Right lobe of liver (tissue), 6 donors: Measurements from ENCODE around the gene TRIM71. TPM values are rescaled to one million over a fixed set of nuclear protein-coding genes. Genes with fewer than 3 reads are reported as not detected.

Source experiments
- ATAC-seq, 4 donors: fragments of 200-7000 bp; cut with Tn5 transposase; one replicate each; pipeline ENCODE4 v1.9.1; 2020; ENCODE audit warnings: mild to moderate bottlenecking in 4 of 4, moderate library complexity in 4 of 4
- DNase-seq, 3 donors: peaks; one replicate each; pipeline ENCODE4 v3.0.0-alpha.2; 2020
- H3K27ac ChIP-seq, 3 donors: fragments of 200-600 bp; one replicate each; pipeline ENCODE4 v1.8.0; 2022
- H3K27me3 ChIP-seq, 2 donors: fragments of 200-600 bp; one replicate each; pipeline ENCODE4 v1.8.0; 2022
- H3K36me3 ChIP-seq, 4 donors: fragments of 200-600 bp; sonication (generic) in 1 of 4; one replicate each; pipeline versions ENCODE4 v1.5.1 to v1.8.0; 2017 to 2022; ENCODE audit warnings: control low read depth in 1 of 4
- H3K4me1 ChIP-seq, 4 donors: fragments of 200-600 bp; sonication (generic) in 1 of 4; one replicate each; pipeline versions ENCODE4 v1.5.1 to v1.8.0; 2017 to 2022; ENCODE audit warnings: control low read depth in 1 of 4
- H3K4me3 ChIP-seq, 3 donors: fragments of 200-600 bp; one replicate each; pipeline ENCODE4 v1.8.0; 2022
- H3K9me3 ChIP-seq, 4 donors: fragments of 200-600 bp; sonication (generic) in 1 of 4; one replicate each; pipeline versions ENCODE4 v1.5.1 to v1.8.0; 2017 to 2022; ENCODE audit warnings: control low read depth in 1 of 4
- POLR2A ChIP-seq: fragments of 450-650 bp; IDR thresholded peaks from one replicate; pipeline ENCODE4 v1.6.1; 2017; ENCODE audit warnings: antibody characterized with exemption, mild to moderate bottlenecking
- WGBS: methylation state at CpG from one replicate; pipeline ENCODE4 v1.1.6; 2018; ENCODE audit warnings: low coverage, low lambda C conversion rate; ENCODE audit not compliant: insufficient coverage; ENCODE audit errors: missing lambda C conversion rate; 5-methylcytosine and 5-hydroxymethylcytosine counted together
- intact Hi-C, 2 donors: fragments of 100-400 bp; cut with DNase I; formaldehyde crosslinking; loops; one replicate each; pipeline versions ENCODE4 v1.11.2 to v1.14.1; 2022
- total RNA-seq, 6 experiments: library from RNA; depleted of rRNA in 2 of 6; stranded (reverse); fragments of >200 nt in 2 of 6; fragmentation: NEBNext Ultra II Directional in 3 of 6; extraction: Animal tissue kit (Norgen Biotek cat#: 25700) in 3 of 6; gene quantifications; one replicate each; pipeline versions ENCODE4 v1.1.0 to v1.2.4, GENCODE V29; 2016 to 2023
- TF ChIP-seq, protein P1 (sequence below), 4 donors: fragments of 200-600 bp in 3 of 4; fragments of 450-650 bp in 1 of 4; IDR thresholded peaks; one replicate each; pipeline versions ENCODE4 v1.5.1 to v1.8.0; 2016 to 2022; ENCODE audit warnings: antibody characterized with exemption in 4 of 4, mild to moderate bottlenecking in 2 of 4
- donor health status: DM: no; HTN: yes; CAD: no.
- donor health status: DM: no; HTN: no; CAD: no.
- donor health status: DM: no; HTN: no; CAD: no.
- donor health status: DM: no; HTN: yes; CAD: no.
- donor health status: DM: no; HTN: yes; CAD: no.

Gene TRIM71
- total RNA-seq, 6 experiments from 2014 or later: not detected

DNA sequence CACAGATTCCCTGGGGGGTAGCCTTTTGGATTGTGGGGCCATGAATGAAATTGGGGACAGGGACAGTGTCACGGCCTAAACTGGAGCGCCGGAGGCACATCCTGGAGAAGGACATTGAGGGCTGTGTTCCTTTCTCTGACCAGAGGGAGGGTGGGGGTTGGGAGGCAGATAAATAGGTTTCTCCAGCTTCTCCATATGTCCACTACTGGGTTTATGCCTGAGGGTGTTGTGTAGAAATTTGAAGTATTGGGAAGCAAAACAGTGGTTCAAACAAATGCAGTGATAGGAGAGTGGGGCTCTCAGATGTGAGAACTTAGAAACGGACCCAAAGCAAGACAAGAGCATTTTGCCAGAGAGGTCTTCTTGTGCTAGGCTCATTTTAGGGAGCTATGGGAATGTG is 34.3 kb downstream of the TRIM71 start:
- Histone ChIP-seq H3K36me3 (no peaks in the 10 kb centered on the region), H3K9me3 (no peaks in the 10 kb centered on the region), H3K4me3 (no peak overlapping the region), H3K4me1 (no peaks in the 10 kb centered on the region), H3K27me3 (no peaks in the 10 kb centered on the region), H3K27ac (no peak overlapping the region)
- TF ChIP-seq, protein P1, sequence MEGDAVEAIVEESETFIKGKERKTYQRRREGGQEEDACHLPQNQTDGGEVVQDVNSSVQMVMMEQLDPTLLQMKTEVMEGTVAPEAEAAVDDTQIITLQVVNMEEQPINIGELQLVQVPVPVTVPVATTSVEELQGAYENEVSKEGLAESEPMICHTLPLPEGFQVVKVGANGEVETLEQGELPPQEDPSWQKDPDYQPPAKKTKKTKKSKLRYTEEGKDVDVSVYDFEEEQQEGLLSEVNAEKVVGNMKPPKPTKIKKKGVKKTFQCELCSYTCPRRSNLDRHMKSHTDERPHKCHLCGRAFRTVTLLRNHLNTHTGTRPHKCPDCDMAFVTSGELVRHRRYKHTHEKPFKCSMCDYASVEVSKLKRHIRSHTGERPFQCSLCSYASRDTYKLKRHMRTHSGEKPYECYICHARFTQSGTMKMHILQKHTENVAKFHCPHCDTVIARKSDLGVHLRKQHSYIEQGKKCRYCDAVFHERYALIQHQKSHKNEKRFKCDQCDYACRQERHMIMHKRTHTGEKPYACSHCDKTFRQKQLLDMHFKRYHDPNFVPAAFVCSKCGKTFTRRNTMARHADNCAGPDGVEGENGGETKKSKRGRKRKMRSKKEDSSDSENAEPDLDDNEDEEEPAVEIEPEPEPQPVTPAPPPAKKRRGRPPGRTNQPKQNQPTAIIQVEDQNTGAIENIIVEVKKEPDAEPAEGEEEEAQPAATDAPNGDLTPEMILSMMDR (IDR thresholded peaks at IDR 0.05): no peak
- TF ChIP-seq POLR2A: no peak
- ATAC-seq (no peak), DNase-seq (no peak)
- intact Hi-C loops: no loop called here
- WGBS: 67% methylated on average over 3 of the region's 4 CpGs

DNA sequence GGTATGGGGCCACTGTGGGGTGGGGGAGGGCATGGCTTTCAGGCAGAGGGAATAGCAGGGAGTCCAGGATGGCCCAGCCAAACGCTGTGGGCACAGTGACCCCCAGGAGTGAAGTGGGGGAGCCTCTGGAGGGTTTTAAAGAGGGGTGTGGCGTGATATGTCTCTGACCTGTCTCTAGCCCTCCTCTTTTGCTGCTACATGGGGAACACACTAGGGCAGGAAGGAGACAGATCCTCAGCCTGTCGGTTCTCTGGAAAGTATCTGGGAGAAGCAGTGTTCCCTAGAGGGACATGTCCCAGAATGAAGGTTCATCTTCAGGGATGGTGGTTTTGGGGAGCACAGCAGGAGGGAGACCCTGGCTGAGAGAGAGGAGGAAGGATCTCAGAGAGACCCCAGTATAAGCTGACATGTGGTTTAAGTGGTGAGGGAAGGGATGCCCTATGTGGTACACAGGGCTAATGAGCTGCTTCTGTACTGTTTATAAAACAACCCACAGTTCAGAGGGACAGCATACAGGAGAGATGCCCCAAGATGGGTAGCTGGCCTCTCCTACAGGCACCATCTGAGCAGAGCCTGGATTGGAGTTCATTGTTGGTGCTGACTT is 37.7 kb downstream of the TRIM71 start:
- intact Hi-C loops: no loop called here

DNA sequence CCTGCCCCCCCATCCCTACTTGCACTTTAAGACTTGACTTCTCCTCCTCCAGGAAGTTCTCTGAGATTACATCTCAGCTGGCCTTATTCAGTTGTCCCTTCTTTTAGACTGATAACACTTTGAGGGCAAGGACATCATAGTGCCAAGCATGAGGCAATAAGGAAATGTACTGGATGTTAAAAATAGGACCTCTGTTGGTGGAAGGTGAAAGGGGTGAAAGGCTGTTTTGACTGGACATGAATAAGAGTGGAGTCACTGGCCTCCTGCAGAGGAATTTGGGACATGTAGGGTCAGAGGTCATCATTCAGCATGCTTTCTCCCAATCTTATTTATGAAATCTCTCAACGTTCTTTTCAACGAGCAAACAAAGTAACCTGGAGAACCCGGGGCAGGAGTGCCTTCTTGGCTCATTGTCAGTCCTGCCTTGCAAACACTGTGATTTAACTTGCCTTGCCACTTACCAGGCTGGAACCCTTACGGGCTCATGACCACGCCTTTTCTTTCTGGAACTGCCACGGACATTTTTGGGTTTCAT is 38.6 kb downstream of the TRIM71 start:
- WGBS: 15% methylated on average over 3 of the region's 6 CpGs
- Histone ChIP-seq H3K36me3 (no peaks in the 10 kb centered on the region), H3K4me1 (no peaks in the 10 kb centered on the region), H3K4me3 (no peak overlapping the region), H3K27me3 (no peaks in the 10 kb centered on the region), H3K9me3 (no peaks in the 10 kb centered on the region), H3K27ac (no peak overlapping the region)
- no peak for TF ChIP-seq POLR2A
- TF ChIP-seq, protein P1 (IDR thresholded peaks at IDR 0.05): no peak
- ATAC-seq: no peak
- intact Hi-C loops: no loop called here
- DNase-seq: no peak

More for the DNA sequence above, 37.7 kb downstream of the TRIM71 start:
- DNase-seq (no peak), ATAC-seq (no peak)
- 37% methylated on average over 2 of the region's 3 CpGs for WGBS
- Histone ChIP-seq H3K4me1 (no peaks in the 10 kb centered on the region), H3K4me3 (no peak overlapping the region), H3K9me3 (no peaks in the 10 kb centered on the region), H3K27ac (no peak overlapping the region), H3K27me3 (no peaks in the 10 kb centered on the region), H3K36me3 (no peaks in the 10 kb centered on the region)
- TF ChIP-seq, protein P1 (IDR thresholded peaks at IDR 0.05): no peak
- TF ChIP-seq POLR2A: no peak

DNA sequence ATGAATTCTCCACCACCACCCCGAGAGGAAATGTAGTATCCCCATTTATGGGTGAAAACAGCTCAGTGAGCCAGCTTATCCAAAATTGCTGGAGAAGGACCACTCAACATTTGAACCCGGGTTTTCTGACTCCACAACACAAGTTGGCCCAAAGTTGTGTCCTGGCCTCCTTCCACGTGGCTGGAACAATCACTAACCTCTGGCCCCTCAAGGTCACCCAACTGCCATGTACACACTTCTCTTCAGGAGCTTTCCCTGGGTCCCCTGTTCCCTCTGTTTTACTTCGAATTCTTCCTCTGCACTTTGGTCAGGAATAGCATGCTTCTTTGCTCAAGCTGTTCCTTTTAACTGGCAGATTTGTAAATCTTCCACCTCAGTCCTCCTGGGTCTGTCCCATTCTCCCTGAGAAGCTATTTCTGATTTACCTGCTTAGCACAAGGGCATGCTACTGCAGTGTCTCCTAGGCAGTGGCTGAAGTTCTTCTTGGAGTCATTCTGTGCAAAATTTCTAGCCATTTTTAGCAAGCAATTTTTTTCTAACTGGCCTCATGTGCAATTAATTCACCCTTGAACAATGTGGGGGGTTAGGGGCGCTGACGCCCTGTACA is 39.2 kb downstream of the TRIM71 start:
- no peaks in the 10 kb centered on the region for H3K27me3 ChIP-seq
- no peaks in the 10 kb centered on the region for H3K4me1 ChIP-seq
- no peak overlapping the region for H3K4me3 ChIP-seq
- no peak for DNase-seq
- no peak overlapping the region for H3K27ac ChIP-seq
- H3K36me3 ChIP-seq: no peaks in the 10 kb centered on the region
- TF ChIP-seq, protein P1 (IDR thresholded peaks at IDR 0.05): no peak
- TF ChIP-seq POLR2A: no peak
- no peak for ATAC-seq
- no peaks in the 10 kb centered on the region for H3K9me3 ChIP-seq
- 57% methylated on average over 5 of the region's 6 CpGs for WGBS
- intact Hi-C loops: no loop called here
